HG02623 (cell line): Measurements from ENCODE around the gene ACTRT2.

Experiments used
- ATAC-seq: cut with Tn5 transposase; IDR thresholded peaks from one replicate; pipeline ENCODE4 v1.9.1; 2021; ENCODE audit warnings: moderate library complexity; ENCODE audit not compliant: unreplicated experiment

The ACTRT2 gene

DNA sequence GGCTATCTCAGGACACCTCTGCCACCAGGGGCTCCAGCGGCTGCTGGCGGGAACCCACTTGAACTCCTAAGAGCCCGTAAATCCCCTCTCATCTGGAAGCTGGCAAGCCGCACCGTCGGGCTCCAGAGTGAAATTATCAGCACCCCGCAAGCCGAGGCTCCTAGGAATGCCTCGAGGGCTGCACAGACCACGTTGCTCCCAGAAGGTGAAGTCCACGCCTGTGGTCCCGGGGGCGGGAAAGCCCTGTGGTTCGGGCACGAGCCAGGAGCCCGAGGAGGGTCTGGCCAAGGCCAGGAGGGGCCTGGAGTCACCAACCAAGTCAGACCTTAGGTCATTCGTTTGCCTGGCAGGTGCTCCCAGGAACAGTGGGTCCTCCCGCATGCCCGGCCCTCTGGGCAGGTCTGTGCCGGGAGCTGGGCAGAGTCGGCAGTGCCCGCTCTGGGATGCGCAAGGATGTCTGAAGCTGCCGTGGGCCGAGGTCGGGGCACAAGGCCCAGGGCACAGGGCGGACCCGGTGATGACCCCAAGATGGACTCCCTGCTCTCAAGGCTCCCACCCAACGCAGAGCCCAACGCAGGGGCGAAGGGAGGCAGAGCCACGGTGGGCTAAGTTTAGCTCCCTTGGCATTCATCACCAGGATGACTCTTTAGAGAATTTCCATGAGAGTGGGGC, 8.9 kb downstream of the ACTRT2 start:
- no peak for ATAC-seq

DNA sequence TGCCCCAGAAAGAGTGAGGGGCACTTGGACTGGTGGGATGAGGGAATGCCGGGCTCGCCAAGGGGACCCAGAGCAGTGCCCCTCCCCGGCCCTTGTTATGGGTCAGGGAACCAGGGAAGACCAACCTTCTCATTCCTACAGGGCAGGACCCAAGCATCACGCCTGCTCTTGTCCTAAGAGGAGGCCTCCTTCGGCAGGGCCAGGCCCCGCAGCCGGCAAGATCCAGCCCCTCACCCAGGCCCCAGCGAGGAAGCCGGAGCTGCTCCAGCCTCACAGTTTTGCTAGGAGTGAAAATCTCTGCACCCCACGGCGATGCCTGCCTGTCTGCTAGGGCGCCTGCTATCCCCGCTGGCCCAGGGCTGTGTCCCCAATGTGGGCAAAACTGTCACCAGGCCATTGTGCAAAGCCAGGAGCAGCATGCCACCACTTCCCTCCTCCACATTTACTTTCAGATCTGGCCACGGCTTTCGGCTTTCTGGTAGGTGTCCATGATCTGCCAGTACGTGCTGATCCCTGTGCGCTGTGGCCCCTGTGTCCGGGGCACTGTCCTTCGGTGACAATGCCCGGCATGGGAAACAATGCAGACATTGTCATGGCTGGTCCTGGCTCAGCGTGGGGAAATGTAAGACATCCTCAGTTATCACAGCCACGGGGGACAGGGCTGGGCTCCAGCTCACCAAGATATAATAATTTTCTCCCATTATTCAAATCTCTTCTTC, 9.6 kb downstream of the ACTRT2 start:
- no peak for ATAC-seq

DNA sequence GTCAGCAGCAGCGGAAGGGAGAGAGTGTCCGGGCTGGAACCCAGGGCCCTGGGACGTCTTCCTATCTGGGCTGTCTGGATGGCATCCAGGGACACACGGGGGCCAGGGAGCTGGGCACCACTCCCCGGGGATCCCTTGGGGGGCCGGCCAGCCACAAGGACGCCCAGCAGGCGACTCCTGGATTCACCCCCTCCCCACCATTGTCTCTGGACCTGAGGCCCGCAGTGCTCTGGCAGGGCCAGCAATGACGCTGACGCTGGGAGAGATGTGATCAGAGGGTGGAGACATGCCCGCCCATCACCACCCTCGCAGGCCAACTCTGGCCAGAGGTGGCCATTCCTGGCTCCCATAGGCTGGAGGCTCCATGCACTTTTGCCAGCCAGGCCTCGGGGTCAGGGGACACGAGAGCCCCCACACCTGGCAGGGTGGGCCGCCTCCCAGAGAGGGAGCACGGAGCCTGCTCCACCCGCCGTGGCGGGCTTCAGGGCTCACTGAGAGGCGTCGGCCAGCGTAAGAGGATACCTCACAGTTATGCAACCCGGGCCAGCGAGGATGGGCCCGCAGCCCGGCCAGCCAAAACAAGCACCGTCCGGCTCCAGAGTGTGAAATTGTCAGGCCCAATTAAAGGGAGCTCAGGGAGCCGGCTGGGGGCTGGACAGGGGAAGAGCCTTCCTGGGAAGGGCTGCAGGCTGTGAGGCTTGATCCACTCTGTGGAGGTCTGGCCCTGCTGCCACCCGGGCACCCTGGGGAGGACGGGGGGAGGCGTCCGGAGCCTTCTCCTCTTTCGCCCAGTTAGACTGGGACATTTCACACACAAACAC, 10.3 kb downstream of the ACTRT2 start:
- ATAC-seq = no peak

DNA sequence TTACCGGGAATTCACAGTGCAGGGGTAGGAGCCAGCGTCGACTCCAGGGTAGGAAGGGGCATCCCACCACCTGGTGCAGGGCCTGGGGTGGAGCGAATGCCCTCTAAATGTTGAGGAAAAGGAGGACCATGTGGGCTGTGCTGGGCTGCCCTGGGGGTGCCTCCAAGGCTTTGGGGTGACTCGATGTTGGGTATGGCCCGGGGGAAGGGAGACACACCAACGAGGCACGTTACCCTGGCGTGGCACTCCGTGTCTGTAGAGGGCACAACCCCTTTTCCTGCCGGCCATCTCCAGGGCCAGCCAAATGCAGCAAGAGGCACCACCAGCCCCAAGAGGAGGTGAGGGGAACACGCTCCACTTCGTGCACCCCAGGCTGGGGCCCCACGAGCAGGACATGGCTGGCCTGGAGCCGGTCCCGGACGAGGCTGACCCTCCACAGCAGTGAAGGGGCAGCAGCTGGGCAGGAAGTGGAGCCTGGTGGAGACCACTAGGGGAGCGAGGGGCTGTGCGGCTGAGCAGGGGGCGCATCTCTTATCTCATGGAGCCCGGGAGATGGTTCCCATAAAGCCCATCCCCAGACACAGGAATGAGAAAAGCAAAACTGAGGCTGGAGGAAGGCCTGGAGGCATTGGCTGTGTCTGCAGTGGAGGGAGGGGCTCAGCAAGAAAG, 11.2 kb downstream of the ACTRT2 start:
- ATAC-seq = no peak

DNA sequence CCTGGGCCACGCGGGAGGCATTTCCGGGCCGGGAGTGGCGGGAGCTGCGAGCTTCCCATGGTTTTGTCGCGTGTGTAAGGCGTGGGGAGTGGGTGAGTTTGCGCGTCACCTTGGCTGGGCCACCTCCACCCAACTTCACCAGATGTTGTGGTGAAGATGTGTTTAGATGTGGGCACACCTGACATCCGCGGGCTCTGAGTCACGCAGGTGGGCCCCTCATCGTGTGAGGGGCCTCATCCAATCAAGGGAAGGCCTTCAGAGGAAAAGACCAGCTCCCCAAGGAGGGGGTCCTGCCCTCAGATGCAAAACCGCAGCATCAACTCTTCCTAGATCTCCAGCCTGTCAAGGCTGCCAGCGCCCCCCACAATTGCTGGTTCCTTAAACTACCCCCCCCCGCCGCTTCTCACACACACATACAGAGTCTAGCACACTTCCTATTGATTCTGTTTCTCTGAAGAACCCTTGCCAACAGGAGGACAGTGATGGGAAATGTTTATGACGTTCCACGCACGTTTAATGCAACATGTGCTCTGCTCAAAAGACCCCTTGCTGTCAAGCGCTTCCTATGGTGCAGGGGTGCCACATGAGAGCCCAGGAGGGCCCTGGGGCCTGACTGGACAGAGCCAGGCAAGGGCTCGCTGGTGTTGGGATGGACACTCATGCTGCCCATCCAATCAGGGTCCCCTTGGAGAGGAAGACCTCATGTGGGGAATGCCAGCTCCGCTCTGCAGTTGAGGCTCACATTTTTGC, 11.9 kb downstream of the ACTRT2 start:
- ATAC-seq = no peak

DNA sequence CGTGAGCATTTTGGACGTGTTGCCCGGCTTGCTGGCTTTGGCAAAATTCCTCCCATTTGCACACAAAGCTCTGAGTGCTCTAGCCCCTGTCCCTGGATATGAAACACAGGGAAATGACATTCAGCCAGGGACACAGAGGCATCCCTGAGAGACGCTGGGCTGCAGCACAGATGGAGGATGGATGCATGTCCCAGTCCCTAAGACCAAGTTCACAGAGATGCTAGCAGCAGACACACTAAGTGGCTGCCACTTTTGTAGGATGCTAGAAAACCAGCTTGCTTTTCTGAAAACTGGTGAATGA, 12.5 kb downstream of the ACTRT2 start:
- no peak for ATAC-seq

DNA sequence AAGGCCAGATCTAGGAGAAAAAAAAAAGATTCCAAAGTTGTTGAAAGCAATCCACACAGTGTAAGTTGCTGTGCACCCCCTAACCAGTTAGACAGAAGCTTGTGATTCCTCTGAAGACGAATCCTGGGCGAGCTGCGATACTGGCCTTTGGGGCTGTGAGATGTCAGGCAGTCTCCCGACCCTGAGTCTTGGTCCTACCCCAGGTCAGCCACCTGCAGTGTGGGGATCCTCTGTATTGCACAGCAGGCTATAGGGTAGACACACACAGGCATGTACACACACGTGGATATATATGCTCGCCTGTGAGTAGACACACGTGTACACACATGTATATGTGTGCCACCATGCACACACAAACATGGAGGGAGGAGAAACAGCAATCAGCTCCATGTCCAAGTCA, 12.9 kb downstream of the ACTRT2 start:
- ATAC-seq = no peak

DNA sequence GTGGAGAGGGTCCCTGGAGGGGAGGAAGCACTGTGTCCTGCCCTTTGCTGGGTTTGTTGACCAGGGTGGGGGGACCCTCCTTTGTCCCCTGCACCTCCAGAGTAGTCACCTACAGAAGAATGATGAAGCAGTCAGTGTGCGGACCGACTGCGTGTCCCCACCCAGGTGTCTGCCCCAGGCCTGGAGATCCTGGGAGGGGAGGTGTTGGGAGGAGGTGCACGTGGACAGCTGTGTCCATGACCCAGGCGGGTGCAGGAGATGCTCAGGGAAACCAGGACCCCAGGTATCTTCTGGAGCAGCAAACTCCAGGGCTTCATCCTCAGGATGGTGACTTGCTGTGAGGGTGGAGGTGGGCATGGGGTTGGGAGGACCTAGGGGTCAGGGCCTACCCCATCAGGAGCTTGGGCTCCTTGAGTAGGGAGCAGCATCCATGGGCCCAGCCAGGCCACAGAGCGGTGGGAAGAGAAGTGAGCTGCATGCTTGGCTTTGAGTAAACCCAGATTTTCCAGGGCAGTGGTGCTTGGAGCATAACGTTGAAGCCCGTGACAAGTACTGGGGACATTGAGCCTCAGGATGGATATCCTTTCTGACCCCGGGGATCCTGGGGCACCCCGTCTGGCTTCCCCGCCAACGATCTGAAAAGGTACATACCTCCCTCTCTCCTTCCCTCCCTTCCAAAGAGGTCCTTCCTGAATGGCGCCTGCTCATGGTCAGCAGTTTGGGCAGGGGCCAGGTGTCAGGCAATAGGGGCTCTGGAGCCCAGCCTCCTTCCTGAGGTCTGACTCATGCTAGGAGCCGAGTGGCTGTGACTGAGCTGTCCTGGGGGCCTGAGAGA, 13.7 kb downstream of the ACTRT2 start:
- ATAC-seq = no peak

DNA sequence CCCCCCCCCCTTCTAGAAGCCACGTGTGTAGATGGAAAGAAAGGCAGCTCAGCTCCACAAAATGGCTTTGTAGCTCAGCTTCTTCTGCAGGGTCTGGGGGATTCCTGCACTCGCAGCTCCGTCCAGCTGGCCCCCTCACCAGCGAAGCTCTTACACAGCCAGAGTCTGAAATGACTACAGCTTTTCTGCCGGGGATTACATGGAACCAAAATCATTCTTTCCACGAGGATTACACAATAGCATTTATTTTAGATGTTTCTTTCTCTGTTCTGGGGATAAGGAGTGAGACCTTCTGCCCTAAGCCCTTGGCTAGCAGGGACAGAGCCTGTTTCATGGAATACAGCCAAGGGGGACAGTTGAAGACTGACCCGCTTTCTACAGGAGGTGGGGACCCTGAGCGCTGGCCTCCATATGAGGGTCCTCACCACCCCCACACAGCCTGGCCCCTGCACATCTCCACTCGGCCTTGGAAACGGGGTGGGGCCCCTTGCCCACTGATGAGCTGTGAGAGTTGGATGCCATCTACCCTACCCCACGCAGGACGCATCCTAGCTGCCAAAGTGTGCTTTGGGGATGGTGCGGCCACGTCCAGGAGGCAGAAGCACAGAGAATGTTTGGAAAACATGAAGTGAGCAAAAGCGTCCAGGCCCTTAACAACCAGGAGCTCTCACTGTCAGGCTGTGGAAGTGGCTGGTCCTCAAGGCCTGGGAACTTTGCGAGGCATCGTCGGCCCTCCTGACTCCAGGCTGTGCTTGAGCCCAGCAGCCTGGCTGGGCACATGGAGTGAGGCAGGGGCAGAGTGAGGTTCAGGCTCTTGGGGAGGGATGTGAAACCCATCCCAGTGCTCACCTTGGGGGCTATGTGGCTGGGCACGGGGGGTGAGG, 14.5 kb downstream of the ACTRT2 start:
- ATAC-seq = no peak

DNA sequence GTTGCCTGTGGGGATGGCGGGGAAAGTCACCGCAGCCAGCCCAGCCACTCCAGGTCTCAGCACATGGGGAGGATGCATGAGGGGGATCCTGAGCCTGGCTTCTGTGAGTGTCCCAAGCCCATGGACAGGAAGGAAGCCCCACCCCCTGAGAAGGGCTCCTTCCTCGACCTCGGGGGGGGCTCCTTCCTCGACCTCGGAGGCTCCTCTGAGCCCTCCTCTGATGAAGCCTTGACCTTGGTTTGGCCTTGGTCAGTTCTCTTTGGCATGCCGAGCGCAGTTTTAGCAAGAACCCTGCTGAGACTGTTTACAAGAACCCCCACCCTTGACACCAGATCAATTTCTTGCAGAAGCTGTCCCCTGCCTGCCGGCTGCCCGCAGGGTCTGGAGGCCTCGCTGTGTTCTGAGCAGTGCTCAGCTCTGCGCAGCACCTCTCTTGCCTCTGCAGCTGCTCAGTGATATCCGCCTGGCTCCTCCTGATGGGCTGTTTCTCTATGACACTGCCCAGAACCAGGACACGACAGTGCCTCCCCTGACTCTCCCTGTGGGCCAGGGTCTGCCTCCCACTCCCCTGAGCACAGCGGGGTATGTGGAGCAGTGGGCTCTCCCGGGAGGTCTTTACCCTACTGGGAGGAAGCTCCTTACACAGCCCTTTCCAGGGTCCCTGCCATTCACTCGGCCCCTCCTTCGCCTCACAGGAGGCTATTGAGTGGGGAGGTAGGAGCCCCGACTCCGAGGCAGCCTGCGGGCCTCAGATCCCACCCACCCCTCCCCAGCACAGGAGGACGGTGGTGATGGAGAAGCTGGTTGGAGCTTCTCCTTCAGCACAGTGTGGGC, 15.4 kb downstream of the ACTRT2 start:
- no peak for ATAC-seq

DNA sequence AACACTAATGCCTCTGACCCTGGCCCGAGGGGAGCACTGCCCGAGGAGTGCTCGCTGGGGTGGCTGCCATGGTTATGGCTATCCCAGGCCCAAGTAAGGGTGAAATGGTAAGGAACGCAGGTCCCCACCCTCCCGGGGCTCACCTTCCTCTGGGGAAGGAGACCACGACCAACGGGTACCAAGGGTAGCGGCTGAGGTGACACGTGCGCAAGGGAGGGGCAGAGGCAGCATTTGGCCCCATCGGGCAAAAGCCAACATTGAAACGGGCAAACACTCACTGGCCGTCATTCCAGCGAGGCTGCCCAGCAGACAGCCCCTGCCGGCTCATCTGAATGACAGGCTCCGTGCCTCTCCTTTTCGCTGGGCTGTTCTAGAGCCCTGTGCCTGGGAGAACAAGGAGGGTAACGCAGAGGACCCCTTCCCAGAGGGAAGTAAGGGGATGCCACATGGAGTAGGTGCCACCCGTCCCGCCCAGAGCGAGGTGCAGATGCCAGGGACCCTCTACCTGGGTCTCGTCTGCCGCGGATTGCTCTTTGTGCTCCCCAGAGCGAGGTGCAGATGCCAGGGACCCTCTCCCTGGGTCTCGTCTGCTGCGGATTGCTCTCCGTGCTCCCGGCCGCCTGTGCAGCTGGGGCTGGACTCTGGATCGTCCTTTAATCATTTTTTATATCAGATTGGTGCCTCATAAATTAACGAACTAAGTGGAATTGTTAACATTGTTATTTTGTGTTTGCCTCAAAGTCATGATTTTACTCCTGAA, 16.2 kb downstream of the ACTRT2 start:
- ATAC-seq = no peak

DNA sequence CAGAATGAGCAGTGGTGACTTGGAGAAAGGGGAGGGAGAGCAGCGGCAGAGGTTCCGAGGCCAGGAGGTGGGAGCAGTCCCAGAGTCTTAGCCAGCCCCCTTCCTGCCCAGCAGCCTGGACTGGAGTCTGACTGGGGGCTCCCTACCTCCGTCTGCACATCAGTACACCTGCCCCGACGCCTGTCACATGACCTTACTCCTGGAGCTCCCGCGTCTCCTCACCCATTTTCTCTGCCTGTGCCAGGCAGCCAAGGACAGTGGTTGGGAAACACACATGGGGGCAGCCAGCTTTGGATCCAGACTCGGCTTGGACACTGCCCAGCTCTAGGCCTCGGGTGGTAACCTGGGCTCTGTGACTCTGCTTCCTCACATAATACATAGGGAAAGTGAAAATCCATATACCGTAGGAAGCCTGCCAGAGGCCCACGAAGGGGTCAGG, 16.9 kb downstream of the ACTRT2 start:
- ATAC-seq = no peak

DNA sequence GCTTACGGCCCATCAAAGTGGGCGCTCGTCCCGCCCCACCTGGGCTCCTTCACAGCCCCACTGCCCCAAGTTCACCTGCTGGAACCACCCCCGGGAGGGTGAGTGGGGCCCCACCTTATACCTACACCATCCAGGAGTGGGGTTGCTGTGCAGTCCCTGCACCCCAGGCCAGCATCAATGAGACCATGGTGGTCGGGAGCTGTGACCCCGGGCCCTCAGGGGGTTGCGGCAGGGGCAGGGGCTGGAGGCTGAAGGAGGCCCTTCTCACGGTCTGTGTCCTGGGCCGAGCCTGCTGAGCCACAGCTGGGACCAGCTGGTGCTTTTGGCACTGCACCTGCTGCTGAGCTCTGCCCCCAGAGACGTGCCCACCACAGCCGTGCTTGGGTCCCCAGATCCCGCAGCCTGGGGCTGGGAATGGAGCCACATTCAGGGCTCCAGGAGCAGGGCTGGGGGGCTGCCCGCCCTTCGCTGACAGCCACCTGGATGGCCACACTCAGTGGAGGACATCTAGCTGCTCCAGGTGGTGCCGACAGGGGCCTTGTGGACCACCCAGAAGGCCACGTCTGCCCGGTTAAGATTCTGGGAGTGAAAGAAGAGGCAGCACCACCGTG, 17.4 kb downstream of the ACTRT2 start:
- no peak for ATAC-seq

DNA sequence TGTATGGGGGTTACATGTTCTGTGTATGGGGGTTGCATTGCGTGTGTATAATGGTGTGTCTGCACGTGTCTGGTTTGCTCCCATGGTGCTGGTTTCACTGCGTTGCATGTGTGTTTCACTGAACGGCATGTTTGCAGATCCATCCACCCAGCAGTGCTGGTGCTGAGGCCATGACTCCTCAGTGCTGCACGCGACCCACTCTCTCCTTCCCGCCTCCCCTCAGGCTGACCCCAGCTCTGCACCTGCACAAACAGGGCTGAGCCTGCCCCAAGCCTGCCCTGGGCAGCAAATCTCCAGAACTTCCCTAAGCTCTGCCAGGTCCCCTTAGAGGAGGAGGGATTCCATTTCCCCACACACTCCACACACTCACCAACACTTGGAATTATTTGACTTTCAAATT, 18.7 kb downstream of the ACTRT2 start:
- ATAC-seq = no peak

DNA sequence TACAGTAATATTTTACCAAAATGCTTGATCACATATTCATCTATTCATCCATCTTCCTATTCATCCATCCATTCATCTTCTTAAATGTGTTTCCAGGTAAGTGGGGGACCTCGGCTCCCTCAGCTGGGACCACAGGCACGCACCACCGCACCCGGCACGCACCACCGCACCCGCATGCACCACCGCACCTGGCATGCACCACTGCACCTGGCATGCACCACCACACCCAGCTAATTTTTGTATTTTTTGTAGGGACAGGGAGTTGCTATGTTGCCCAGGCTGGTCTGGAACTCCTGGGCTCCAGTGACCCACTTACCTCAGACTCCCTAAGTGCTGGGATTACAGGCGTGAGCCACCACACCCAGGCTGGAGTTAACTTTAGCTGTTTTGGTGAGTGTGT, 21.2 kb downstream of the ACTRT2 start:
- ATAC-seq = no peak

DNA sequence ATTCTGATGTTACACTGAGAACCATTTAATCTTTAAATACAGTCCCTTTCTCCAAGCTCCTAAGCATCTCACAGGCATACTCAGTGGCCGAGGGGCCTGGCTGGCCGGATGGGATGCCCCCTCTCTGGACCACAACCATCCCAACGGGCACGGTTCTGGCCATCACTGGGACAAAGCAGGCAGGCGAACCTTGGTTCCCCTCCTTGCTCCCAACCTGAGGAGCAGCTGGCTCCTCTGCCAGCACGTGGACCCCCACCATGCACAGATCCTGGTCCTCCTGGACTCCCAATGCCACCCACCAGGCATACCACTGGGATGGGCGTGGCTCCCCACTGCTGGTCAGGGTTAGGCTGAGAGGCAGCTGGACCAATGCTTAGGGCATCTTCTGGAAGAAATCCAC, 27.9 kb downstream of the ACTRT2 start:
- no peak for ATAC-seq

DNA sequence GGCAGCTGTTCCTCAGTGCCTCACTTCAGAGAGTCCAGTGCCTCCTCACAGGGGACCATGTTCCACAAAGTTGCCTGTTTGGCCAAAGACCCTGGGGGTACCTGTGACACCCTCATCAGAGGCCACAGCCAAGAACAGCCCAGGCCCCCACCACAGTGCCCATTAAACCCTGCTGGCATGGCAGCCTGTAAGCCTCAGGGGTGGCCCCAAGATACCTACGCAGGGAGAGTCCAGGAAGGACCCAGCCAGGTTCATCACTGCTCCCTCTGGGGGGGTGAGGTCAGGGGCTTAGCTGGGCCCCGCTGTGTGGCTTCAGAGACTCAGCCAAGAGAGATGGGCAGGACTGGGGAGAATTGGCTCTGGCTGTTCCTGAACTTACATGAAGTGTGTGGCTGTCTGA, 28.6 kb downstream of the ACTRT2 start:
- ATAC-seq = no peak
